Gastroesophageal sphincter (tissue), 3 donors: ENCODE data around the gene UMODL1.

Source experiments
- CTCF ChIP-seq, 4 experiments: fragments of 200-600 bp in 2 of 4; fragments of 450-650 bp in 2 of 4; sonication (generic) in 1 of 4; IDR thresholded peaks; one replicate each; pipeline ENCODE4 v1.5.1; 2017 to 2019; ENCODE audit warnings: antibody characterized with exemption in 4 of 4, mild to moderate bottlenecking in 2 of 4, moderate library complexity in 2 of 4
- EP300 ChIP-seq: sonication (generic); formaldehyde crosslinking; IDR thresholded peaks from one replicate; pipeline ENCODE4 v1.6.1; 2017; ENCODE audit warnings: antibody characterized with exemption, mild to moderate bottlenecking

- TF ChIP-seq CTCF (IDR thresholded peaks at IDR 0.05) (no peak), EP300 (no peak)
These were observed 66.2 kb downstream of the UMODL1 start for GRCh38 chr21:42137191-42137904.
